Right forelimb (tissue), 1 donor: ENCODE measurements around the gene CSMD2.
"Not testable (repeated sequence)": the region's sequence is repeated elsewhere in the genome, so short reads cannot be mapped to it uniquely, and the experiment has no call there.

ENCODE experiments used
- DNase-seq: peaks from one replicate; pipeline ENCODE4 v3.0.0-alpha.2; 2018

CSMD2 gene

GRCh38 chr1:34164771-34165391 is at the start of gene CSMD2:
Gene CSMD2 (minus strand): TSS chr1:34165230. CDS start chr1:34165097, 133 bp downstream.
- peak; percentile 60 for DNase-seq

DNA sequence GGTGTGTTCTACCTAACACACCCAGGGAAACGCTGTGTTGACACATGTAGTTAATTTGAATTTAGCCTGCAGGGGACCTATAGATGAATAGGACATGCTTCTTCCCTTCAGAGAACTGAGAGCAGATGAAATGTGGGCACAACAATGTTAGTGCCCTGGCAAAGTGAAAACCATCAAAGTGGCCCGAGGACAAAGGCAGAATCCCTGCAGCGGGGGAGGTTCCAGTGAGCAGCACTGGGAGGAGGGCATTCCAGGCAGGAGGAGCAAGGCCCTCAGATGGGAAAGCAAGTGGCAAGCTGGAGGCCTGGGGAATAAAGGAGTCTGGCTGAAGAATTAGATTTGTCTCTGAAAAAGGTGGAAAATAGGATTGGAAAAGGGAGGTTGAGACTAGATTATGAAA is 48.9 kb upstream of the CSMD2 start:
- DNase-seq, result no peak

- no peak for DNase-seq
These were observed 47.6 kb upstream of the CSMD2 start for GRCh38 chr1:34212673-34213072.

DNA sequence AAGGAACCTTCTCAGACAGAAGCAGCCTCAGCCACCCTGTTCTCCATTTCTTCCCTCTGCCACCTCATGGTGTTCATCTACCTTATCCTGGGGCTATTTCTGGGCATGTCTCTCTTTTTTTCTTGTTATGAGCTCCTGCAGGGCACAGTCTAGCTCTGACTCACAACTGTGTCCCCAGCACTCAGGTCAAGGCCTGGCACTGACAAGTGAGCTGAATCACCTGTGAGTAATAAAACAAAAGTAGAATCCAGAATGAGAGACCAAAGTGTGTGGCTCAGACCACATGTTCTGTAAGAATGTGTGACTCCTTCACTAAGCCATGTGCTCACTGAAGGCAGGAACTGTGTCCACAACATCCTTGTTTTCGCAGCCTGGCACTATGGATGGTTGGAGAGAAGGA is 34.9 kb upstream of the CSMD2 start:
- no peak for DNase-seq

- no peak for DNase-seq
These were observed 27.6 kb upstream of the CSMD2 start for GRCh38 chr1:34192621-34193020.

- no peak for DNase-seq
These were observed 25.7 kb upstream of the CSMD2 start for GRCh38 chr1:34190692-34191091.

DNA sequence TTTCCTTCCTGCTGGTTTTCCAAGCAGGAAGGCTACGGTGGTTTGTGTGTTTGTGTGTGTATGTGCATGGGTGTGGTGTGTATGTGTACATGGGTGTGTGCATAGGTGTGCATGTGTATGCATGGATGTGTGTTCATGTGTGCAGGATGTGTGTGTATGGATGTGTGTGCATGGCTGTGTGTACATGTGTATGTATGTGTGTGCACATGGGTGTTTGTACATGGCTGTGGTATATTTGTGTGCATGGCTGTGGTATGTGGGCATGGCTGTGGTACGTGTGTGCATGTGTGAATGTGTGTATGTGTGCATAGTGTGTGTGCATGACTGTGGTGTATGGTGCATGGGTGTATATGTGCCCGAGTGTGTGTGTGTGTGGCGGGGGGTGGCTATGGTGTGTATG is 24.0 kb upstream of the CSMD2 start:
- DNase-seq, result no peak

DNA sequence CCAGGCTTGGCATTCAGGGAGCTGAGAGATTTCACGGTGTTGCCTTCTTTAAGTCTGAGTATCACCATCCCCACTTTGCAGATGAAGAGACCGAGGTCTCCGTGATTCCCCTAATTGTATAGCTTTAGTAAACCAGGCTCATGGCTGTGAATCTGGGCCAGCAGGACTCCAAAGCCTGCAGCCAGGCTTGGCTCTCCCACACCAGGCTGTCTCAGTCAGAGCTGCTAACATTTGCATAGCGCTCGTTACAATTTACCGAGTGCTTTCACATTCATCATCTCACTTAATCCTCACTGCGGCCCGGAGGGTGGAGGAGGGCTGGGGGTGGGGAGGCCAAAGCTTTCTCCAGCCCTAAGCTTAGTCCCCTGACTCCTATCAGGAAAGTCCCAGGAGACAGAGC is 23.4 kb upstream of the CSMD2 start:
- DNase-seq, result no peak

- DNase-seq, result no peak
These were observed 21.9 kb upstream of the CSMD2 start for GRCh38 chr1:34186741-34187494.

DNA sequence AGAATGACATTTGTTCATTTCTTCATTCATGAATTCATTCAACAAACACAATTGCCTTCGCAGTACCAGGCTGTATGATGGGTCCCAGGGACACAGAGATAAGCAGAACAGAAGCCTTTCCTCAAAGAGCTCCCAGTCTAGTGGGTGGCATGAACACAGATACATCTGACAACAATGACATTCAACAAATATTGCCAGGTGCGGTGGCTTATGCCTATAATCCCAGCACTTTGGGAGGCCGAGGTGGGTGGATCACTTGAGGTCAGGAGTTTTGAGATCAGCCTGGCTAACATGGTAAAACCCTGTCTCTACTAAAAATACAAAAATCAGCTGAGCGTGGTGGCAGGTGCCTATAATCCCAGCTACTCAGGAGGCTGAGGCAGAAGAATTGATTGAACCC is 18.4 kb upstream of the CSMD2 start:
- DNase-seq, result not testable (repeated sequence)

- no peak for DNase-seq
These were observed 13.0 kb upstream of the CSMD2 start for GRCh38 chr1:34178072-34178471.

DNA sequence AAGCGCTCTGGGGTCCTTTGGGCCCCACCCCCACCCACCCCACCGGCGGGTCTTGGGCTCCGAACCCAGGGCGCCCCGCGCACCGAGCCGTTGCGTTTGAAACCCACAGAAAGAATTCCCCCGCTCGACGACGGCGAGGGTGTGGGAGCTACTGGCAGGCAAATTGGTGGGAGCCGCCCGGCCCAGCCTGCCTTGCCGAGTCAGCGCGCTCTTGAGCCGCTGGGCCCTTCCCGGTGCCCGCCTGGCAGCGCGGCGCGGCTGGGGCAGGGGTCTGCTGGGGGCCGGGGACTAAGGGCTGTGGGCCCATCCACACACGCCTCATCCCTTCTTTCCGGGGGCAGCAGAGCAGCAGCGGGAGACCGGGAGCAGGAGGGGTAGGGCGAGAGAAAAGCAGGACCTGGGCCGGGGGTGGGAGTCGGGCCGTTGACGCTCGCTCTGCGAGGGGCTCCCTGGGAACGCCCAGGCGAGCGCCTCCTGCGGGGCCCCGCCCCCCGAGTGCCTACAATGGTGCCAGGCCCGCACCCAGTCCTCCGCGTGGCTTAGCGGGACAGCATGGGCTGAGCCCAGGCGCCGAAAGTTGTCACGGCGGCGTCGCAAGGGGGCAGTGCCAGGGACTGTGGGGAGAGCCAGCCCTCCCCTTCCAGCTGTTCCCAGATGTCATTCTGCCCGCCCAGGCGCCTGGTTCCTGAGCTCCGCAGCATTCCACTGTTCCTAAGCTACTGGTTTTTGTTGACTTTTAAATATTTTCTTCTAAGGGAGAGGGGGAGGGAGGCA is 12.0 kb upstream of the CSMD2 start, which contains the start of gene C1orf94:
TSS of gene C1orf94 (plus strand) at position 78 of the 774 bp plus-strand sequence. CDS start 883 bp downstream, outside the sequence.
- DNase-seq, result no peak

GRCh38 chr1:34175744-34176143 is 10.7 kb upstream of the CSMD2 start:
- DNase-seq, result no peak

- no peak for DNase-seq
These were observed 2.4 kb upstream of the CSMD2 start for GRCh38 chr1:34167389-34167788.

DNA sequence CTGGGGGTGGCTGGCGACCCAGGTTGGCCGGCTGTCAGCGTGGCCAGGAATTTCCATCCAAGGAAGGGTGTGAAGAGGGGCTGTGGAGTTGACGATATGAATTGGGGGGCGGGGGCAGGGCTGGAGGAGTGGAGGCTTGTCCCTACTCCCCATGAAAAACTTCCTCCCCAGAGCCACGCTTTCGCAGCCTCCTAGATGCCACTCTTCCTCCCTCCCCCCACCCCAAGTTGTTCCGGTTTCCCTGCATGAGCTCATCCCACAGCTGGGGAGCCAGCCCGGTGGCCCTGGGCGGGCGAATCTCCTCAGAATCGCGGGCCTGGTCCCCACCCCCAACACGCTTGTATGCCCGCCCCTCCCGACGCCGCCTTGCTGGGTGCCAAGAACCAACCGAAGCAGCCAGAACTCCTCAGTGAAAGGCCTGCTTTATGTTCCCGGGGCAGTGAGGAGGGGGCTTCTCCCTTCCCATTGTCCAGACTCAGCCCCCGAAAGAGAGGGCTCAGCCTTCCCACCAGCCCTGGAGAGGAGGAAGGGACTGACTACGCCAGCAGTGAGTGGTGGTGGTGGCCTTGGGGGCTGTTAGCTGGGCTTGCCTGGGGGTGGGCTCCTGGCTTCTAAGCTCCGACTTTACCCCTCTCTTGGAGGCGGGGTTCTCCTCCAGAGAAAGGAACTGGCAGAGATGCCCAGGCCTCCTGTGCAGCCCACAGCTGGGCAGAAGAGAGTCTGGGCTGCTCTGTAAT is 1.8 kb upstream of the CSMD2 start:
- no peak for DNase-seq

DNA sequence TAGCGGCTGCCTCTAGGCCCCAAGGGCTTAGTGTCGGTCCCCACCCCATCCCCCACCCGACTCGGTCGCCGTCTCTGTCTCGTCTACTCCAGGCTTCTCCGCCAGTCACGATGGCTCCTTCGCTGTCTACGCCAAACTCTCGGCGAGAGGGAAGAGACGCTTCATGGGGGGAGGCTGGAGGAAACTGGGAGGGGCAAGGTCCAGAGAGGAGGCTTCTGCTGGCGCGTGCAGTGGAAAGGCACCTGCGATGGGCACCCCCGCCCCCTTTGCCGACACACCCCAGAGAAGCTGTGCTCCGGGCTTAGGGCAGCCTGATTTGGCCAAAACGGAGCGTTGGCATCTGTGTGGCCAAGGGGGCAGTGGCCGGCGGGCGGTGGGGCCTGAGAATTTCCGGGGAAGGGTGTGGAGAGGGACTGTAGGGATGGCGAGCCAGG is 1.2 kb upstream of the CSMD2 start:
- DNase-seq, result no peak

DNA sequence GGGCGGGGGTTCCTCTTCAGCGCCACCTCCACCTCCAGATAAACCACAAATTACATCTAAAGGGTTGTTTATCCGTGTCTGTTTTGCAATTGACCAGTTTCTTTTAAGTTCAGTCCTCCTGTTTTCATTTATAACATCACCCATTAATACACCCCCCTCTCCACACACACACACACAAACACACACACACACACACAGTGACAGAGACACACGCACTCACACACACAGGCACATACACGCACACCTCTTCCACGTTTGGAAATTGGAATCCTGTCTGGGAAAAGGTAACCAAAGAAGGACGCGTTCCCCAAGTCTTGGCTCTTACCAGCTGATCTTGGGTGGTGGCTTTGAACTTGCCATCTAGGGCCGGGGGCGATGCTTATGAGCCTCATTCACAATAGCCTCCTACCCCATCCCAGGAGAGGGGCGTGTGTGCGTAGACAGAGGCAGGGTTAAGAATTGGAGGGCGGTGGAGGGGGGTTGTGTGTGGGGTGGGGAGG is 442 bp upstream of the CSMD2 start:
- DNase-seq, result no peak

DNA sequence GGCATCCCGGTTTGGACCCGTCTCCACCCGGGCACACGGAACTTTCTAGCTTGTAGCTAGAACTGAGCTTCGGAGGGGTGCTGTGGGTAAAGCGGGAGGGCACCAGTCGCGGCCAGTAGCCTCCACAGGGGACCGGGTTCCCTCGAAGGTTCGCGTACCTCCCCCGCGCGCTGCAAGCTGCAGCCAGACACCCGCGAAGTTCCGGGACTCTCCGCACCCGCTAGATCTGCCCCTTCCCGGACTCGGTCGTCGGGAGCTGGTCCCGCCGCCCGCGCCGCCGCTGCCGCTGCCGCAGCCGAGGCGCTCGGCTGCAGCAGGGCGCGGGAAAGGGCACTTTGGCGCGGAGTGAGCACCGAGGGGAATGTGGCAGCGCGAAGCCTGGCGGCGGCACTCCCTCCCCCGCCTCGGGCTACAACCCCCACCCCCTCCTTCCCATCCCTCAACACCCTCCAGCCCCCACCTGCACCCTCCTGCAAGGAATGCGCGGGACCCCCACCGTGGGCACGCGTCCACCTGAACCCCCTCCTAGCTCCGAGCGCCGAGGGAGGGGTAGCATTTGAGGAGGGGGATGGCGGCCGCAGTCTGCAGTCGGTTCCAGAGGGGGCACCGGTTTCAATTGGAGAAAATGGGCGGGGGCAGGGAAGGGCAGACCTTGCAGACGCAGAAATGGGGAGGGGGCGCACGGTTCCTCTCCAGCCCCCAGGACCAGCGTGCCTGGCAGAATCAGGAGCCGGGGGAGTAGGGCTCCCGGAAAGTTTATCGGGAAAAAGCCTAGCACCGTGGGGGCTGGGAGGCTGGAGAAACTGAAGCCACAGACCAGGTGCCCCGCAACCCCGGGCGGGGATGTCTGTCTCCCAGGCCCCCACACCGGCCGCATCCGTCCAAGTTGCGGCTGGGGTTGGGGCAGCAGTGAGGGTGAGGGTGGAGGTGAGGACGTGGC is 968 bp downstream of the CSMD2 start:
- DNase-seq, result no peak

DNA sequence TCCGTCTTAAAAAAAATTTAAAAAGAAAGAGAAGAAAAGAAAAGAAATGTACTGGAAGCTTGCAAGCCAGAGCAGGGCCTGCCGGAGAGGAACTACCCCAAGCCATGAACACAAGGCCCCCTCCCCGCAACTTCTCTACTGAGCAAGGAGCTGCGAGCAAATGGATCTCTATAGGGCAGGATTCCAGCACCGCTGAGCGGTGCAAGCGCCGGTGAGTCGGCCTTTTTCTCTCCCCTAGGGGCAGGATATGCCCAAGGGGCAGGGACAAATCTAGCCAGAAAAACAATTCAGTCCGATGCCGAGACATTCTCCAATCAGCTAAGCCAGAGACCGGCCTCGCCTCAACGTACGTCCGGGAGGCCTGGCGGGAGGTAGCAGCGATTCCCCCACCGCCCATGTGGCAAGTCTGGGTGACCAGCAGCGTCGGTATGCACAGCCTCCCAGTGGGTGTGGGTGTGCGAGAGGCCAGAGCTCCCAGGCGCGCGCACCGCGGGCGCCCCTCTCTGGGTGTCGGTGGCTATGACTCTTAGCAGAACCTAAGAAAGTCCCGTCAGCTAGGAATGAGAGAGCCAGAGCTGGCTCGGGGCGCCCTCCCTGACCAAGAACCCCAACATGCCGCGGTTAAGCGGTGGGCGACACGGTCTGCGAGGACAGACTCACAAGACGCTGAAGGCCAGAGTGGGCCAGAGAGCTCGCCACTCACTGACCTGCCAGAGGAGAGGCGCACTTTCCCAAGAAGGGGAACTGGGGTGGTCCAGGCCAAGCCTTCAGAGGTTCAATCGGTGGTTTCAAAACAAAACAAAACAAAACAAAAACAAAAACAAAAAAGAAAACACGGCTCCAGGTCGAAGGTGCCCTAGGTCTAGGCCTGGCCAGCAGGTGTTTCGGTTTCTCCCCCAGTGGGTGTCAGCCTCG is 1.9 kb downstream of the CSMD2 start:
- DNase-seq, result peak; percentile 70

- no peak for DNase-seq
These were observed 8.3 kb downstream of the CSMD2 start for GRCh38 chr1:34156739-34157138.
